COLO668 (cell line): ENCODE measurements around the gene PPP3R1.

Experiments
- DNase-seq: peaks from one replicate; lab custom pipeline; 2025; ENCODE audit not compliant: unreplicated experiment; lab: John Stamatoyannopoulos, UW

Gene PPP3R1

GRCh38 chr2:68157002-68157401 lies 95.3 kb downstream of the PPP3R1 start:
- no peak for DNase-seq

DNA sequence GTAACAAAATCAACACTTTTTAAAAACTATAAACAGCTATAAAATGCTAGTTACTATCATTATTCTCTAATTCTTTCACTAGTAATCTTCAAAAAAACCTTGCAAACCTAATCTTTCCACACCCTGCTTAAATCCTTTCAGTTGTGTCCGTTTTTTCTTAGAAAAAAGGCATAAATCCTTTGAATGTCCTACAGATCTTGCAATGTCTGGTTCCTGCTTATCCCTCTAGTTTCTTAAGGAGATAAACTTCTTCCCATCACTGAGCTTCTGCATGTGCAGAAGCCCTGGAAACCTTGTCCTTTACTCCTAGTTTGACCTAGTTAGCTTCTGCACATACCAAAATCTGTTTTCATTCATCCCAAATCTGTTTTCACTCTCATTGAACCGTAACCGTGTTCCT lies 95.9 kb downstream of the PPP3R1 start:
- DNase-seq: no peak

- no peak for DNase-seq
These were observed 96.7 kb downstream of the PPP3R1 start for GRCh38 chr2:68155618-68156017.

GRCh38 chr2:68152681-68153347 lies 99.5 kb downstream of the PPP3R1 start:
- DNase-seq: no peak

- DNase-seq: no peak
These were observed 101.3 kb downstream of the PPP3R1 start for GRCh38 chr2:68151037-68151436.

DNA sequence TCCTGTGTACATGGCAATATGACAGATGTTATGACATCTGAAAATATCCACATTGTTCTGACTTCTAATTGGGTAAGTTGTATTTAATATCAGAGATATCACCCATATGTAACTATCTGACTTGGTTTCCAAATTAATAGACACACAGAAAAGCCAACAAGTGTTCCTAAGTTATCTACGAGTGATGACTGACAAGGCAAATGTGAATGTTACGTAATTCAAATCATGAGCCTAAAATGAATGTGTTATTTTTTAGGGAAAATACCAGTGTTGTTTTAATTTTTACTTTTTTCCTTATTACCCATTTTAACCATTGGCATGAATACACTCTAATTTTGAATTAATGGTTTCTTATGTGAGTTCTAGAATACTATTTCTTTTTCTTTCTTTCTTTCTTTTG lies 110.5 kb downstream of the PPP3R1 start:
- no peak for DNase-seq

- no peak for DNase-seq
These were observed 116.6 kb downstream of the PPP3R1 start for GRCh38 chr2:68135448-68136320.

DNA sequence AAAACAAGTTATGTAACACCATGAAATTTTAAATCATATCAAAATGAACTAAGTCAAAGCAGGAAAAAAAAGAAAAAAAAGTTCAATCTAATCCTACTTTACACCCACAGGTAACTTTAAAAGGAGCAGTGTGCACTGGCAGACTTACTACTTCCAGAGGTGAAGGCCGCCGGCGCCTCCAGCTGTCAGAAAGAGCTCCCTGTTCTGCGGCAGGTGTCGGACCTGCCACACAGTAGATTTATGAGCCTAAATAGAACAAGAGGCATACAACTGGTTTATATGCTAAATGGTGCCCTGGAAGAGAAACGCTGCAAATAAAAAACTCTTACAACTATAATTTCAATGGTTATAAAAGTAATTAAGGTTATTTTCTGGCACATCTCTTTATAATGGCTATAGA lies 117.8 kb downstream of the PPP3R1 start:
- no peak for DNase-seq

GRCh38 chr2:68134120-68134519 lies 118.2 kb downstream of the PPP3R1 start:
- DNase-seq: no peak
